ENCODE measurements around the gene TMEM125. TPM values are rescaled to one million over a fixed set of nuclear protein-coding genes. Genes with fewer than 3 reads are reported as not detected.

TMEM125 gene
- polyA plus RNA-seq, 1 experiment, result 0.17 TPM

GRCh38 chr1:43253173-43253572, 16.6 kb upstream of the TMEM125 start:
- Histone ChIP-seq H3K36me3 (ENCODE audit: control insufficient read depth, insufficient read depth, low read length) (no peaks in the 10 kb centered on the region), H3K4me3 (ENCODE audit: low read depth, low read length) (no peak overlapping the region), H3K27me3 (ENCODE audit: control insufficient read depth, insufficient read depth, low read length) (peaks cover 8% of the 10 kb centered on the region)
- ChIA-PET POLR2A (no interaction called here), CTCF (interaction anchor here (1.0 kb wide), 1 partner anchor 11 kb away, joined by 5 read pairs; no protein-coding TSS in a partner anchor)
- DNase-seq (ENCODE audit: low read depth), result no peak
- no peak for TF ChIP-seq CTCF (IDR thresholded peaks at IDR 0.05; ENCODE audit: insufficient read depth, low read depth, low read length)

DNA sequence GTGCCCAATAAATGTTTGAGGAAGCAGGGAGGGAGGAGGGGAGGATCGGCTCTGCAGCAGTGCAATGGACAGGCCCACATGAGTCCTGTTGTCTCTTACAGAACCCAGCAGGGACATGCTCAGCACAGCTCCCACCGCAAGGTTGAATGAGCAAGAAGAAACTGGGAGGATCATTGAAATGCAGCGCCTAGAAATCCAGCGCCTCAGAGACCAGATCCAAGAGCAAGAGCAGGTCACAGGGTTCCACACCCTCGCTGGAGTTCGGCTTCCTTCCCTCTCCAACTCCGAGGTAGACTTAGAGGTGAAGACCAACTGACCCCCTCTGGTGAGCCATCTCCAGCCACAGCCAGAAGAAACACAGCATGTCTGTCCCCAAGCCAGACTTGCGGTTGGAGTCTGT, 15.9 kb upstream of the TMEM125 start:
- TF ChIP-seq CTCF (IDR thresholded peaks at IDR 0.05; ENCODE audit: insufficient read depth, low read depth, low read length), result no peak
- POLR2A ChIA-PET, result no interaction called here
- Histone ChIP-seq H3K4me3 (ENCODE audit: low read depth, low read length) (no peak overlapping the region), H3K27me3 (ENCODE audit: control insufficient read depth, insufficient read depth, low read length) (peaks cover 8% of the 10 kb centered on the region), H3K36me3 (ENCODE audit: control insufficient read depth, insufficient read depth, low read length) (no peaks in the 10 kb centered on the region)
- no peak for DNase-seq (ENCODE audit: low read depth)
- CTCF ChIA-PET, result interaction anchor here (1.0 kb wide), 1 partner anchor 10 kb away, joined by 5 read pairs; no protein-coding TSS in a partner anchor

DNA sequence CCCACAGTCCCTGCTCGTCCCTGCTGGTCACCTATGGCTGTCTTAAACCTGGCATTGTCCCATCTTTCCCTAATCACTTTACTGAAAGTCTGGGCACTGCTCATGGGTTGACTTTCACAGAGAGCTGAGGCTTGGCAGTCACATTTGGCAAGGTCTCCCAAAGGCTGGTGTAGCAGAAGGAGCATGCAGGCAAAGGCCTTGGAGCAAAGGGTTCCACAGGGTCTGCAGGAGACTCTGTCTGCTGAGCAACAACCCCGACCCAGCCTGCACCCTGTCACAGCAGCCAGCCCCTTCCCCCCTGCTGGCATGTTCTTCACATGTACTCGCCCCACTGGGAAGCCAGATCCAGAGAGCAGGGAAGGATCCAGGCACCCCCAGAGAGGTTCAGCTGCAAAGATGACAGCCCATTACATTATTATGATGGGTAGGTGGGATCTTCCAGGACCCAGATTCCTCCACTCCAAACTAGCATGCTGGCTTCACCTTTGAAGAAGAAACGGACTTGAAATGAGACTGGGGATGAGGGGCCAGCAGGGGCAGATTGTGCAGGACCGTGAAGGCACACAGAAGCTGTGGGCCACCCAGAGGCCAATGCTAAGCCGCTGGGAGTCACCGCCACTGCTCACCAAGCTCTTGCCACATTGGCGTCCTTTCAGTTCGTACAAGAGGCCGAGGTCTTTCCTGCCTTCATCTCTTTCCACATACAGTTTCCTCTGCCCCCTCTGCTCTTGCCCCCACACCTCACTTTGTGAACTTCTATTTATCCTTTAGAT, 14.2 kb upstream of the TMEM125 start:
- Histone ChIP-seq H3K36me3 (ENCODE audit: control insufficient read depth, insufficient read depth, low read length) (no peaks in the 10 kb centered on the region), H3K4me3 (ENCODE audit: low read depth, low read length) (no peak overlapping the region), H3K27me3 (ENCODE audit: control insufficient read depth, insufficient read depth, low read length) (peaks cover 8% of the 10 kb centered on the region)
- ChIA-PET POLR2A (interaction anchor here (0.6 kb wide), 1 partner anchor 23 kb away, joined by 3 read pairs; no protein-coding TSS in a partner anchor), CTCF (no interaction called here)
- no peak for TF ChIP-seq CTCF (IDR thresholded peaks at IDR 0.05; ENCODE audit: insufficient read depth, low read depth, low read length)
- no peak for DNase-seq (ENCODE audit: low read depth)

GRCh38 chr1:43256675-43257570, 12.9 kb upstream of the TMEM125 start:
- peaks cover 8% of the 10 kb centered on the region for H3K27me3 ChIP-seq (ENCODE audit: control insufficient read depth, insufficient read depth, low read length)
- H3K4me3 ChIP-seq (ENCODE audit: low read depth, low read length), result no peak overlapping the region
- ChIA-PET POLR2A (no interaction called here), CTCF (interaction anchor here (1.5 to 1.6 kb wide), 2 partner anchors 10 to 13 kb away, joined by 3 to 4 read pairs; partner anchors contain the start of gene TMEM125)
- TF ChIP-seq CTCF (IDR thresholded peaks at IDR 0.05; ENCODE audit: insufficient read depth, low read depth, low read length), result no peak
- no peak for DNase-seq (ENCODE audit: low read depth)
- H3K36me3 ChIP-seq (ENCODE audit: control insufficient read depth, insufficient read depth, low read length), result no peaks in the 10 kb centered on the region

DNA sequence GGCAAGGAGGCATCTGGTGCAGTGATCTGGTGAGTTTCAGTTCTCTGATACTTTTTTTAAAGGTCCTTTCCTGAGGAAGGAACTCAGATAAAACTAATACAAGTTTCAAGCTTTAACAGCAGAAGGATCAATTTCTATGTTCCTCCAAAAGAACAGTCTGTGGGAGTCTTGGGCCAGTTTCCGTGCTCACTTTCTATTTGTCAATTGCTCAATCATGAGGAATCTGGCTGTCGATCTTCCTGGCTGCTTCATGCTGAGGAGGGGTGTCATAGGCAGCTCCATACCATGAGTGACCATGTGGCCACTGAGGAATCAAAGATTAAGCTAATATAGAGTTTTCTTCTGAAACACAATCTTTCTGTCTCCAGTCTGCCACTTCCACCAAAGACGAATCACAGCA, 11.4 kb upstream of the TMEM125 start:
- Histone ChIP-seq H3K27me3 (ENCODE audit: control insufficient read depth, insufficient read depth, low read length) (peaks cover 4% of the 10 kb centered on the region), H3K36me3 (ENCODE audit: control insufficient read depth, insufficient read depth, low read length) (no peaks in the 10 kb centered on the region), H3K4me3 (ENCODE audit: low read depth, low read length) (no peak overlapping the region)
- DNase-seq (ENCODE audit: low read depth), result no peak
- ChIA-PET POLR2A (no interaction called here), CTCF (interaction anchor here (1.6 kb wide), 1 partner anchor 9 kb away, joined by 4 read pairs; no protein-coding TSS in a partner anchor)
- TF ChIP-seq CTCF (IDR thresholded peaks at IDR 0.05; ENCODE audit: insufficient read depth, low read depth, low read length), result no peak

Measured in BJ (cell line).